H1 (cell line): ENCODE data around the gene CPZ. TPM values are rescaled to one million over a fixed set of nuclear protein-coding genes. Genes with fewer than 3 reads are reported as not detected.

ENCODE experiments used
- CTCF ChIA-PET: fragments of 300-600 bp; sonication (Branson Sonifier 250); formaldehyde crosslinking; loops from one replicate; lab custom pipeline; 2021; ENCODE audit not compliant: partially characterized antibody; lab: Charles Lee
- POLR2A ChIA-PET: fragments of 300-600 bp; sonication (Branson Sonifier 250); formaldehyde crosslinking; loops from one replicate; lab custom pipeline; 2021; ENCODE audit warnings: inconsistent platforms; ENCODE audit not compliant: partially characterized antibody; lab: Charles Lee
- DNase-seq, 2 experiments: peaks; one replicate each; pipeline versions ENCODE4 v3.0.0 to v3.0.0-alpha.2; 2010 to 2022; ENCODE audit warnings: low spot score in 2 of 2, low read depth in 1 of 2, mixed read lengths in 1 of 2
- FAIRE-seq: peaks from 2 replicates; lab custom pipeline; 2011; peaks lifted over from hg19 to GRCh38; lab: Jason Lieb, UNC
- H2AFZ ChIP-seq: 2 replicates; pipeline ENCODE4 v1.8.1; 2012; ENCODE audit warnings: low read length, inconsistent platforms
- H2AK5ac ChIP-seq: 2 replicates; pipeline ENCODE4 v1.6.1; 2013; ENCODE audit warnings: low read depth, low read length
- H2BK120ac ChIP-seq: replicated peaks from 2 replicates; pipeline ENCODE3; 2013; ENCODE audit warnings: low read depth, low read length, inconsistent platforms
- H2BK12ac ChIP-seq: 2 replicates; pipeline ENCODE4 v1.6.1; 2013; ENCODE audit warnings: low read depth, low read length
- H2BK15ac ChIP-seq: 2 replicates; pipeline ENCODE4 v1.6.1; 2013; ENCODE audit warnings: low read length
- H2BK20ac ChIP-seq: 2 replicates; pipeline ENCODE4 v1.6.1; 2013; ENCODE audit warnings: low read length
- H2BK5ac ChIP-seq: 2 replicates; pipeline ENCODE4 v1.6.1; 2013; ENCODE audit warnings: low read depth, low read length
- H3K14ac ChIP-seq: 2 replicates; pipeline ENCODE4 v1.6.1; 2013; ENCODE audit warnings: inconsistent platforms; ENCODE audit not compliant: insufficient read length
- H3K18ac ChIP-seq: 2 replicates; pipeline ENCODE4 v1.6.1; 2013; ENCODE audit warnings: low read length; ENCODE audit errors: extremely low read depth
- H3K23ac ChIP-seq: 2 replicates; pipeline ENCODE4 v1.6.1; 2013; ENCODE audit warnings: inconsistent platforms; ENCODE audit not compliant: insufficient read length
- H3K23me2 ChIP-seq: 2 replicates; pipeline ENCODE4 v1.6.1; 2013; ENCODE audit warnings: low read depth, low read length
- H3K27ac ChIP-seq: 2 replicates; pipeline ENCODE4 v1.6.1; 2011; ENCODE audit warnings: low read depth, low read length, inconsistent platforms
- H3K27me3 ChIP-seq, 4 experiments: replicated peaks in 1 of 4; 1 replicate in 1 of 4; 2 replicates in 3 of 4; pipeline versions ENCODE4 v1.6.1 to v1.8.1; 2011 to 2013; ENCODE audit warnings: low read length in 3 of 4, mild to moderate bottlenecking in 3 of 4, inconsistent platforms in 2 of 4, mixed read lengths in 2 of 4, moderate library complexity in 1 of 4; ENCODE audit not compliant: control insufficient read depth in 3 of 4, insufficient read depth in 3 of 4; ENCODE audit errors: extremely low read depth in 1 of 4
- H3K36me3 ChIP-seq, 4 experiments: 2 replicates each; pipeline versions ENCODE4 v1.6.1 to v1.8.1; 2011 to 2013; ENCODE audit warnings: mild to moderate bottlenecking in 4 of 4, low read length in 3 of 4, moderate library complexity in 2 of 4, control low read depth in 1 of 4, inconsistent platforms in 1 of 4; ENCODE audit not compliant: insufficient read depth in 4 of 4, control insufficient read depth in 2 of 4
- H3K4ac ChIP-seq: replicated peaks from 2 replicates; pipeline ENCODE3; 2013; ENCODE audit warnings: low read length, low read depth, mixed read lengths, inconsistent platforms; ENCODE audit not compliant: insufficient read length
- H3K4me1 ChIP-seq, 4 experiments: replicated peaks in 1 of 4; 1 replicate in 1 of 4; 2 replicates in 3 of 4; pipeline versions ENCODE4 v1.6.1 to v1.8.1; 2011 to 2013; ENCODE audit warnings: low read length in 3 of 4, inconsistent platforms in 2 of 4, mixed read lengths in 1 of 4; ENCODE audit not compliant: insufficient read depth in 4 of 4, control insufficient read depth in 3 of 4
- H3K4me2 ChIP-seq, 2 experiments: 2 replicates each; pipeline versions ENCODE4 v1.6.1 to v1.8.1; 2011 to 2013; ENCODE audit warnings: low read depth in 2 of 2, low read length in 2 of 2, control low read depth in 1 of 2, inconsistent platforms in 1 of 2, mild to moderate bottlenecking in 1 of 2; ENCODE audit not compliant: insufficient read depth in 1 of 2
- H3K4me3 ChIP-seq, 4 experiments: fragments of 200-600, 300-600 bp in 1 of 4; sonication (generic), shearing (Covaris generic), sonication (Bioruptor Twin) in 1 of 4; 2 replicates each; pipeline versions ENCODE4 v1.5.1 to v1.8.1; 2011 to 2016; ENCODE audit warnings: low read length in 4 of 4, low read depth in 3 of 4, control low read depth in 2 of 4, inconsistent platforms in 2 of 4, mild to moderate bottlenecking in 2 of 4, mixed read lengths in 1 of 4, moderate library complexity in 1 of 4; ENCODE audit not compliant: insufficient read depth in 2 of 4; ENCODE audit errors: extremely low read depth in 1 of 4
- H3K56ac ChIP-seq: replicated peaks from 2 replicates; pipeline ENCODE3; 2013; ENCODE audit warnings: low read depth, mild to moderate bottlenecking, mixed read lengths, low read length, inconsistent platforms; ENCODE audit not compliant: insufficient read length
- H3K79me1 ChIP-seq: 2 replicates; pipeline ENCODE4 v1.6.1; 2013; ENCODE audit warnings: low read depth, low read length, control low read depth
- H3K79me2 ChIP-seq, 2 experiments: 2 replicates each; pipeline versions ENCODE4 v1.6.1 to v1.8.1; 2012 to 2013; ENCODE audit warnings: low read length in 2 of 2, mild to moderate bottlenecking in 2 of 2, inconsistent platforms in 1 of 2; ENCODE audit not compliant: insufficient read depth in 2 of 2, control insufficient read depth in 1 of 2
- H3K9ac ChIP-seq, 4 experiments: replicated peaks in 1 of 4; 1 replicate in 1 of 4; 2 replicates in 3 of 4; pipeline versions ENCODE4 v1.6.1 to v1.8.1; 2011 to 2013; ENCODE audit warnings: low read depth in 3 of 4, low read length in 3 of 4, control low read depth in 2 of 4, mild to moderate bottlenecking in 2 of 4, moderate library complexity in 2 of 4, inconsistent platforms in 1 of 4; ENCODE audit errors: extremely low read depth in 1 of 4
- H3K9me3 ChIP-seq, 2 experiments: 2 replicates each; pipeline versions ENCODE4 v1.6.1 to v1.8.1; 2012 to 2013; ENCODE audit warnings: mild to moderate bottlenecking in 2 of 2, moderate library complexity in 2 of 2, control low read depth in 1 of 2, inconsistent platforms in 1 of 2, low read depth in 1 of 2, low read length in 1 of 2, mixed read lengths in 1 of 2; ENCODE audit not compliant: insufficient read depth in 2 of 2
- H4K20me1 ChIP-seq, 2 experiments: replicated peaks in 1 of 2; 2 replicates each; pipeline versions ENCODE3 to v1.8.1; 2011 to 2013; ENCODE audit warnings: inconsistent platforms in 2 of 2, low read length in 2 of 2, mild to moderate bottlenecking in 1 of 2; ENCODE audit not compliant: insufficient read depth in 2 of 2, control insufficient read depth in 1 of 2
- H4K5ac ChIP-seq: 2 replicates; pipeline ENCODE4 v1.6.1; 2013; ENCODE audit warnings: low read length, low read depth, mixed read lengths, inconsistent platforms; ENCODE audit not compliant: insufficient read length
- H4K8ac ChIP-seq: 2 replicates; pipeline ENCODE4 v1.8.0; 2013; ENCODE audit warnings: mild to moderate bottlenecking, moderate library complexity, low read length, inconsistent platforms; ENCODE audit not compliant: insufficient read depth; ENCODE audit errors: extremely low read depth
- H4K91ac ChIP-seq: replicated peaks from 2 replicates; pipeline ENCODE3; 2013; ENCODE audit warnings: low read length, mixed read lengths, inconsistent platforms; ENCODE audit not compliant: insufficient read length
- CHD1 ChIP-seq: IDR thresholded peaks from 2 replicates; pipeline ENCODE4 v1.6.1; 2012; ENCODE audit warnings: low read depth, low read length, improper control_type of control experiment
- JUN ChIP-seq: IDR thresholded peaks from 2 replicates; pipeline ENCODE4 v1.6.1; 2011; ENCODE audit warnings: low read depth, mild to moderate bottlenecking, improper control_type of control experiment, low read length
- JUND ChIP-seq: IDR thresholded peaks from 2 replicates; pipeline ENCODE4 v1.6.1; 2011; ENCODE audit warnings: mild to moderate bottlenecking, improper control_type of control experiment, low read length
- MAFK ChIP-seq: IDR thresholded peaks from 2 replicates; pipeline ENCODE4 v1.6.1; 2012; ENCODE audit warnings: low read depth, mild to moderate bottlenecking, improper control_type of control experiment, low read length
- RNF2 ChIP-seq: fragments of 200-900, 300-1000 bp; sonication (generic); IDR thresholded peaks from 2 replicates; pipeline ENCODE4 v1.7.1; 2016; ENCODE audit warnings: borderline replicate concordance, low read depth, mild to moderate bottlenecking, antibody characterized with exemption, low read length; ENCODE audit not compliant: poor library complexity, severe bottlenecking; ENCODE audit errors: missing control alignments
- TAF7 ChIP-seq: optimal IDR thresholded peaks from 2 replicates; pipeline ENCODE3; 2011; ENCODE audit warnings: low read depth, mild to moderate bottlenecking, inconsistent platforms, low read length, moderate library complexity, borderline replicate concordance
- TCF12 ChIP-seq: IDR thresholded peaks from 2 replicates; pipeline ENCODE4 v1.6.1; 2011; ENCODE audit warnings: low read depth, mild to moderate bottlenecking, low read length
- WGBS, 2 experiments: shearing (Covaris generic) in 1 of 2; methylation state at CpG; one replicate each; pipeline versions ENCODE4 v1.1.6 to v1.1.7; 2013 to 2015; ENCODE audit warnings: low lambda C conversion rate in 2 of 2, mixed read lengths in 2 of 2, inconsistent platforms in 1 of 2, low coverage in 1 of 2, missing lambda C conversion rate in 1 of 2; ENCODE audit not compliant: insufficient replicate concordance in 2 of 2, insufficient coverage in 1 of 2, insufficient read length in 1 of 2; ENCODE audit errors: extremely low coverage in 1 of 2, missing lambda C conversion rate in 1 of 2; 5-methylcytosine and 5-hydroxymethylcytosine counted together
- polyA plus RNA-seq, 7 experiments: library from polyadenylated mRNA; depleted of rRNA in 3 of 7; stranded (reverse) in 5 of 7; unstranded in 2 of 7; fragments of >200 nt in 5 of 7; fragments of 200-250 nt in 2 of 7; gene quantifications; 1 replicate in 5 of 7; 2 replicates in 1 of 7; 4 replicates in 1 of 7; pipeline versions ENCODE4 v1.2.1 to v1.2.3, GENCODE V29; 2011 to 2013; ENCODE audit warnings: missing spikeins in 2 of 7, mixed read lengths in 2 of 7
- total RNA-seq: library from RNA; stranded (reverse); fragmentation: NEBNext Ultra II Directional; extraction: Animal tissue kit (Norgen Biotek cat#: 25700); gene quantifications from 2 replicates; pipeline ENCODE4 v1.2.1, GENCODE V29; 2021
- TF ChIP-seq, protein P1 (sequence below): IDR thresholded peaks from 2 replicates; pipeline ENCODE4 v1.6.1; 2012; ENCODE audit warnings: inconsistent platforms

CPZ gene
- total and polyA plus RNA-seq, 2 of the 8 experiments (the other 6 are each of a cell fraction or from before 2014, with no cell fraction given), result 28.8 to 40.7 TPM

DNA sequence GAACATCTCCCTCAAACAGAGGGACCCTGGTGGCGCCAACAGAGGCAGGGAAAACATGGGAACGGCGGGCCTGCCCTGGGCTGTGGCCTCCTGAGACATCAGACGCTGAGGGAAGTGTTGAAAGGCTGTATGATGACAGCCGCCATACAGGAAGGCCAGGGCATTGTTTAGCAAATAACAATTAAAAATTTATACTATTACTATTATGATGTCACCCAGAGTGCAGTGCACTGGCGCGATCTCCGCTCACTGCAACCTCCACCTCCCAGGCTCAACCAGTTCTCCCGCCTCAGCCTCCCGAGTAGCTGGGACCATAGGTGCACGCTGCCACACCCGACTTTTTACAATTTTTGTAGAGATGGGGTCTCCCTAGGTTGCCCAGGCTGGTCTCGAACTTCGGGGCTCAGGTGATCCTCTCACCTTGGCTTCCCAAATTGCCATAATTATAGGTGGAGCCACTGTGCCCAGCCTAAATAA, 54.6 kb downstream of the CPZ start:
- Histone ChIP-seq H3K14ac (no peak overlapping the region), H3K9ac (no peak overlapping the region), H2BK120ac (no peak overlapping the region), H3K79me2 (no peaks in the 10 kb centered on the region), H2BK5ac (no peak overlapping the region), H4K20me1 (no peaks in the 10 kb centered on the region), H2BK20ac (no peak overlapping the region), H2BK12ac (no peak overlapping the region), H3K27ac (no peak overlapping the region), H2AFZ (no peak overlapping the region), H3K27me3 (no peaks in the 10 kb centered on the region), H4K91ac (no peak overlapping the region), H3K56ac (no peak overlapping the region), H3K4me1 (peaks cover 0 to 2% (median 0%) of the 10 kb centered on the region in 4 experiments; a peak in 3 of 7 replicates), H4K8ac (no peak overlapping the region), H3K79me1 (no peaks in the 10 kb centered on the region), H2BK15ac (no peak overlapping the region), H3K23ac (no peak overlapping the region), H4K5ac (no peak overlapping the region), H3K23me2 (no peaks in the 10 kb centered on the region), H3K4me2 (no peak overlapping the region), H2AK5ac (no peak overlapping the region), H3K18ac (no peak overlapping the region), H3K4ac (no peak overlapping the region), H3K9me3 (no peaks in the 10 kb centered on the region), H3K4me3 (no peak overlapping the region), H3K36me3 (no peaks in the 10 kb centered on the region)
- ChIA-PET POLR2A (no interaction called here), CTCF (interaction anchor here (1.7 kb wide), 1 partner anchor 9 kb away, joined by 4 read pairs; no protein-coding TSS in a partner anchor)
- FAIRE-seq, result no peak
- TF ChIP-seq JUN (no peak), RNF2 (no peak), TCF12 (no peak), CHD1 (no peak), JUND (no peak), MAFK (no peak), TAF7 (no peak)
- TF ChIP-seq, protein P1, sequence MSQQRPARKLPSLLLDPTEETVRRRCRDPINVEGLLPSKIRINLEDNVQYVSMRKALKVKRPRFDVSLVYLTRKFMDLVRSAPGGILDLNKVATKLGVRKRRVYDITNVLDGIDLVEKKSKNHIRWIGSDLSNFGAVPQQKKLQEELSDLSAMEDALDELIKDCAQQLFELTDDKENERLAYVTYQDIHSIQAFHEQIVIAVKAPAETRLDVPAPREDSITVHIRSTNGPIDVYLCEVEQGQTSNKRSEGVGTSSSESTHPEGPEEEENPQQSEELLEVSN, result no peak
- DNase-seq, result no peak
- 95% methylated on average over 14 of the region's 14 CpGs; no CpG with 5 or more reads in 1 of the 2 experiments for WGBS, 2 experiments
